ENCODE measurements around the gene CD9.

The CD9 gene

GRCh38 chr12:6250343-6250742 is 50.1 kb downstream of the CD9 start:
- DNase-seq: no peak

- DNase-seq: no peak
Measured at GRCh38 chr12:6253278-6253677, 53.1 kb downstream of the CD9 start.

DNA sequence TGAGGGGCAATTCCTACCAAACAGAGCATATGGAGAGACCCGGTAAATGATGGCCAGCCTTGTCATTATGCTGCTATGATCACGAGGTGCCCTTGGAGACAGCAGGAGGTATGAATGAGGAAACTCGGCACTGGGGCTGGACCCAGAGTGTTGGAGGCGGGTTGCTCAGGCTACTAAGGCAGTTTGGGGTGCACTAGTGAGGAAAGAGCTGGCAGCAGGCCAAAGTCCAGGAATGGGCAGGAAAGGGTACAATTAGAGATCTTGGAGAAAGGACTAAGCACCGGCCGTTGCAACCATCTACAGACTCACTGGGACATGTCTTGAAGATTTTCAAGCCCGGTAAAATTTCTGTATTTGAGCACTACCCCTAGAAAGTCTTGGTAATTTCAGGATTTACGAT is 54.3 kb downstream of the CD9 start:
- DNase-seq: no peak

DNA sequence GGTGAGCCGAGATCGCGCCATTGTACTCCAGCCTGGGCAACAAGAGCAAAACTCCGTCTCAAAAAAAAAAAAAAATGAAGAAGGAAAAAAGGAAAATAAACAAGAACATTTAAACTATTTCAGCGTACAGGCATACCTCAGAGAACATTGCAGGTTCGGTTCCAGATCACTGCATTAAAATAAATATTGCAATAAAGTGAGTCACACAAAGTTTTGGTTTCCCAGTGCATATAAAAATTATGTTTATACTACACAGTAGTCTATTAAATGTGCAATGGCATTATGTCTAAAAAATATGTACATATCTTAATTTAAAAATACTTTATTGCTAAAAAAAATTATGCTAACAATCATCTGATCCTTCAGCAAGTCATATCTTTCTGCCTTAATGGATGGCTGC is 56.8 kb downstream of the CD9 start:
- DNase-seq: peak; percentile 33

DNA sequence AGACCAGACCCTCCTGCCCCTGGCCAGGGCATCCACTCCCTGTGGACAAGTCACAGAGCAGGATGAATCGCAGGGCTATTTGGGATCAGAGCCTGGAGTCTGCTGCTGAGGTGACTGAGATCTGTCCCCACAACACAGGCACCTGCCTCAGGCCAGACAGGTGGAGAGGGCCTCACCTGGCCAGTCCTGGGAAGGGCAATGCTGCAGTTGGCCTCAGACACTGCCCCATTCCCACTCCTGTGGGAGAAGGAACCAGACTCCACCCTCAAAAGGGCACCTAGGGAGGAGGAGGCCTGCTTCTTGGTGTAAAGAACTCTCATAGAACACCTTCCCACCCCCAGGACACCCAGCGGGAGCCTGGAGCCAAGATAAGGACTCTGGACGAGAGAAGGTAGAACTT is 62.0 kb downstream of the CD9 start:
- DNase-seq: no peak

GRCh38 chr12:6262623-6263022 is 62.4 kb downstream of the CD9 start:
- no peak for DNase-seq

DNA sequence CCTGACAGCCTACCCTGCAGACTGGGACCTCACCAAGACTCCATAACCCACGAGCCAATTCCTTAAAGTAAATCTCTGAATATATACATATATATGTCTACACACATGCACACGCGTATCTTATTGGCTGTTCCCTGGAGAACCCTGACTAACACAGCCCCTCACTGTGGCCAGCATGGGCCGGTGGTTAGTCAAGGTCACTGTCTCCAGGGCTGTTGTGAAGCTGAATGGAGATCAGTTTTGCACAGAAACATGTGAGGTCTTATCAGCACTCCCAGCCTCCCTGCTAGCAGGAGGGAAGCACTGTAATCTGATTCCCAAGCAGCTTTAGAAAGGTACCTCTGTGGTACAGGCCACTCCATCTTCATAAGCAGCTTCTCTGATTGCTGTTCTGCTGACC is 63.7 kb downstream of the CD9 start:
- no peak for DNase-seq

DNA sequence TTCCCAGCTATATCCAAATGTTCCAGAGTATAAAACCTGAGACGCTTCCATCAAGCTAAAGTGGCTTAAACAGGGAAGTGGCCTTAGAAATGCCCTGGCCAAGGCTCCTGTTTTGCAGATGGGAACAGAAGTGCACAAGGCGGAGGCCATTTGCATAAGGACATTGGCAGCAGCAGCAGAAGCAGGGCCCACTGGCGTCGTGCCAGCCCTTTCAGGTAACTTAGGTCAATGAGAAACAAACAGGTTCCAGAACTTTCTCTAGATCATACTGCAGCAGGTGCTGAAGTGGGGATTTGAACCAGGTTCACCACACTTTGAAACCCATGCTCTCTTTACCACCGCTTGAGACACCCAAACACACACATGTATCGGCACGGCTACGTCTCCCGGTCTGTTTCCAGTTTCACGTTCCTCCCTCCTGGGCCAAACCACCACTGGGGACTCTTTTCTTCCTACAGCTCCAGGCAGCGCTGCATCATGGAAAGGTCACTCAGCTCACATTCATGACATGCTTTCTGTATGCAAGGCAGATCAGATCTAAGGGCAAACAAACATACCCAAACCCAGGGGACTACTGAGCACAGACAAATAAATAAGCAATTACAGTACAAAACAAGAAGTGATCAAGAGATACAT is 64.3 kb downstream of the CD9 start:
- DNase-seq: no peak

GRCh38 chr12:6265038-6265405 is 64.8 kb downstream of the CD9 start:
- no peak for DNase-seq

GRCh38 chr12:6266541-6266966 is 66.4 kb downstream of the CD9 start:
- no peak for DNase-seq

DNA sequence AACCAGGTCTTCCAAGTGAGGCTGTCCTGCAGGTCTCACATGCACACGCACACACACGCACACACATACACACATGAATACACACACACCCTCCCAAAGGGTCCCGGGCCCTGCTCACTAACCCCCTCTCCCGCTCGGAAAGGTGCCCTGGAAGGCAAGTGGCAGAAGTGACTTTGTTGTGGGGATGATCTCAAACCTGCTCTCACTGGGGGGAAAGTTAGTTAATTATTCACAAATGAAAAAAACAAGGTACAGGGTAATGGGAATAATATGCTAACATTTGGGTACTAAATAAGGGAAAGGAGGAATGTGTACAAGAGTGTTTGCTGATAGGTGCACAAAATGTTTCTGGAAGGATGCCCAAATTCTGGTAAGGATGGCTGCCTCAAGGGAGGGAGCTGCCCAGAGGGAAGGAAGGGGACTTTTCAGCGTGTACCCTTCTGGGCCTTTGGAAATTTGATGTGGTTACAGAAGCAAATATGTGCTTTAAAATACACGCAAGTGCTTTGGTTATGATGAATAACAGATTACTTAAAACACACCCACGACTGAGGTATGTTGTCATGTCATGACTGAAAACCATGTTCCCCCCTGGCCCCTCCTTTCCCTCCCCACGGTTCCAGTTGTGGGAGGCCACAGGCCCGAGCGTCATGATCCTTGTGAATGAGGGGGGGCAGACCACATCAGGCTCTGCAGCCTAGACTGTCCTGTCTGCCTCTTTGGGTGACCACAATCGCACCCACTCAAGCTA is 66.9 kb downstream of the CD9 start:
- DNase-seq: peak; percentile 91

DNA sequence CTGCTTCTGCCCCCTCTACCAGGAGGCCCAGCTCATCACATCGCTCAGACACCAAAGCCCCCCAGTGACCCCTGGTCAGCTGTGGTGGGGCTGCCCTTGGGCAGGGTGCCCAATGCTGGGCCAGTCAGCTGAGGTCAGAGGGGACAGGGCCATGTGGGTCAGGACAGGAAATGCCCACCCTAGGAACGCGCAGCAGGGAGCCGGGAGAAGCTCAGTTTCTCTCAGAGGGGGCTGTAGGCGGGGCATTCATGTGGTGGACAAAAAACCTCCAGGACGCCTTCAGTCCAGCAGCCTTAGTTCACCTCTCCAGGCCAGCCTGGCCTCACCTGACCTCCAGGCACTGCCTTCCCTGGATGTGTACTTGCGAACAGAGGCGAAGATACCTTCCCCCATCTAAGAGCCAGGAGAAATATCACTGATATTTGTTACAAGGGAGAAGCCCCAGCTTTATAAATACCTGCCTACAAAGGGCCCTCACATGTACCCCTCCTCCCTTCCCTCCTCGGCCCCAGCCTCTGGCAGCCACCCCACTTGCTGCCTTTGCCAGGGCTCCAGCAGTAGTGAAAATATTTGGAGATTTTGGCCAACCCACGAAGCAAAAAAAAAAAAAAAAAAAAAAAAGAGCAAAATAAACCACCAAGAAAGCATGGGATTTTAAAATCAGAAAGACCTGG is 68.4 kb downstream of the CD9 start:
- DNase-seq: no peak

- DNase-seq: no peak
Measured at GRCh38 chr12:6269986-6270385, 69.8 kb downstream of the CD9 start.

- DNase-seq: no peak
Measured at GRCh38 chr12:6271281-6271680, 71.1 kb downstream of the CD9 start.

- DNase-seq: peak; percentile 61
Measured at GRCh38 chr12:6272300-6273204, 72.4 kb downstream of the CD9 start.

GRCh38 chr12:6273205-6273540 is 73.0 kb downstream of the CD9 start:
- DNase-seq: no peak

DNA sequence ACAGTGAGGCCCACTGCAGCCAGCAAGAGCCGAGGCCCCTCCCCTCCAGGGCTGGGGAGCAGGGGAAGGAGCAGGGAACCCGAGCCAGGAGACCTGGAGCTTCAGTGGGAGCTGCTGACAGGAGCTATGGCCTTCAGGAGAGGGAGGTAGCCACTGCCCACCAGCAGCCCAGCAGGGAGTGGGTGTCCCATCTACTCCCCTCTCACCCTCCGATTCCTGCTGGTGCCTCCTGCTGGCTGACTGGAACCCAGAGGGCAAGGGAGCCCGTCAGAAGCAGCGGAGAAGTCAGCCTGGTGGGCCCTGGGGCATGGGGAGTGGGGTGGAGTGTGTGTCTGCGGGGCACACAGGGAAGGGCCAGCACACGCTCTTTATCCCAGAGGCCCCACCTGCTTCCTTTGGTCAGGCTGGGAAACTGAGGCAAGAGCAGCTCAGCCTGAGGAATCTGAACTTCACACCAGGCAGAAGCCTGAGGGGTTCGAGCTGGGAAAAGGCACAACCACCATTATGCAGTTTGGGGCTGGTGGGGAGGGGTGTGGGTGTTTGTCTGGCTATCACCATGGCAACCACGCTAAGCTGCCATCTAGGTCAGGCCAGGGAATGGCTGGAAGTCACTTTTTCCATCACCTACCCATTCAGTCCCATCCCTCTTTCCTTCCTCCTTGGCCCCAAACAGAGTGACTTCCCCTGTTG is 73.5 kb downstream of the CD9 start:
- no peak for DNase-seq

DNA sequence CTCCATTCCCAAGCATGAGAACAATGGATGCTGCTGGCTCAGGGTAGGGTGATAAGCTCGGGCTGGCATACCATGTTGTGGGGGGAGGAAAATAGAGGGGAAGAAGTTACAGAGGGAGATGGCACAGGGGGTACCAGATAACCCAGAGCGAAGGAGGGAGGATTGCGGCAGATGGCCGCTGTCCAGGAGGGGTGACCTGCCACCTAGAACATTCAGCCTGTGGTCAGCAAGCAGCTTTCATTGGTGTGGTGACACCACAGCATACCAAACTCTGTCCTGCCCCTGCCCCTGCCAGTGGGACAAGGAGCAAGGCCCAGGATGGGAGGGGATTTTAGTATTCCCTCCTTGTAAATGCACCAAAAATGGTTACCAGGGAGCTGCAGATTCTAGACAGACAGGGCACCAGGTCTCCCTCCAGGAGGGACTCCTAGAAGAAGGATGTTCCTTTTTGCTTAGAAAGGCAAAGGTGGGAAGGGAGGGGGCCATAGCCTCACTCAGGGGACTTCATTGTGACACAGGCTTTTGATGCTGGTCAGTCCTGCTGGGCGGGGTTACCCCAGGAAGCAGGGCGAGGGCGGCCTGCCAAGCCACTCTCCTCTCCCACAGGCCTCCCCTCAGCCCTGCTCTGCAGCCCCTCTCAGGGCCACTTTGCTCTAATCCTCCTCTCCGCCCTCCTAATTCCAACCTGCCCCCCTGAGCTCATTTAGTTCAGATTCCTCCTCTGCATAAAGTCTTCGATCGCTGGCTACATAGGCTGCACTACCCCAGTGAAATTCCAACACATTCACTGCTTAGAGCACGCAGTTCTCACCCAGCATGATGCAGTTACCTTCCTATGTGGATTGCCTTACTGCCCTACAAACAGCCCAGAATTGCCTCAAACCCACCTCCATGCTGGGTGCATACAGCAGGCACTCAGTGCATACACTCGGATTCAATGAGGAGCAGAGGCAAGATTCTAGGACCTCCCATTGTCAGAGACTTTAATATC is 74.3 kb downstream of the CD9 start:
- no peak for DNase-seq

DNA sequence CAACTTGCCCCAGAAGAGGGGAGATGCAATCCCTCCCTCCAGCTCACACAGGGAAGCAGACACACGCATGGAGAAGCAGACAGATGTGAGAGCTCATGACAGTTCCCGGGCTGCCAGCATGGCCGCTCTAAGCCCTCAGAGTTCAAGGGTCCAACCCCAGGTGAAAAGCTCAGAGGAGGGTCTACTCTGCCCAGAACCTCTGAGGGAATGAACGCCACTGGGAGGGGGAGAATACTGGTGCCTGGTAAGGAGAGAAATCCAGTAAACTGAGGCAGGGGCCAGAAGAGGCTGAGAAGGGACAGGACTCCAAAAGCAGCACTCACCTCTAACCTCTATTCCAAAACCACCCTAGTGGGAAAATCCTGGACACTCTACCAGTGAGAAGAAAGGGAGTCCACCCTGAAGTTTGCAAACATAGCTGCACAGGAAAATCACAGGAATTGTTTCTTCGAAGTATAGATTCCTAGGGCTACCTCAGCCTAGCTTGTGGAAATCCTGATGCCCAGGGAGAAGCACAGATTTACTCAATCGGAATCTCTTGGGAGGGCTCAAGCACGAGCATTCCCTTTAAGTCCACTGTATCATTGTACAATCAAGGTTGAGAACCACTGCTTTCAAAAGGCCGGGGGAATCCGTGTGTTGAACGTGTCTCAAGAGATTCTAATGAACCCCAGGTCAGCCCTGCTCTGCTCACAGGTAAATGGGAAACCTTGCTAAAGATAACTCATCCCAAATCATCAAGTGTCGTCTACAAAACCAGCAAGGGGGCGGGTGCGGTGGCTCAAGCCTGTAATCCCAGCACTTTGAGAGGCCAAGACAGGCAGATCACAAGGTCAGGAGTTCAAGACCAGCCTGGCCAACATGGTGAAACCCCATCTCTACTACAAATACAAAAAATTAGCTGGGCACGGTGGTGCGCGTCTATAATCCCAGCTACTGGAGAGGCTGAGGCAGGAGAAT is 76.0 kb downstream of the CD9 start:
- no peak for DNase-seq

DNA sequence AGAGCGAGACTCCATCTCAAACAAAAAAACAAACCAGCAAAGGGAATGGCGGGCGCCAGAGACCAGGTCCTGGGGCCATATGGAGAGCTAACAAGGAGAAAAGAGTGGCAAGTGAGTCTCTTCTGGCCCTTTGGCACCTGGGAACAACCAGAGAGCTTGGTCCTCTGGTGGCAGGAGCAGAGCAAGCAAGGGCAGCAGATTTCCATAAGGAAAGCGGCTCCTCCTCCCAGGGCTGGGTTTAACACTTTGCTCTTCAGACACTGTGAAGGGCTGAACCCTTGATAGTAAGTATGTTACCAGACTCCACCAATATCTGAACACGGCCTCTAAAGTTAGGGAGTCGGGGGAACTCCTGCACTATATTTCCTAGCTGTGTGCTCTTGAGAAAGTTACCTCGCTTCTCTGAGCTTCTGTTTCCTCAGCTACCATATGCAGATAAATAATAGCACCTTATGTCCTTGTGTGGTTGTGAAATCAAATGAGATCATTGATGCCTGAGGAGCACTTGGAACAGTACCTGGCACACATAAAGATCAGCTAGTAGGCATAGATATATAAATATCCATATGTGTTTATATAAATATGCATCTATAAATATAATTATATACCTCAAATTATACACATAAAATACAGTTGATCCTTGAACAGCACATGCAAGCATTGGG is 76.9 kb downstream of the CD9 start:
- peak; percentile 1 for DNase-seq

All from kidney glomerular epithelial cell (primary cell).